ENCODE results near the gene EIF2S3. TPM values are rescaled to one million over a fixed set of nuclear protein-coding genes. Genes with fewer than 3 reads are reported as not detected.

The EIF2S3 gene
- total and polyA plus RNA-seq, 2 of the 13 experiments (the other 11 are each of a cell fraction or from before 2014, with no cell fraction given) = 61.0 to 183 TPM

DNA sequence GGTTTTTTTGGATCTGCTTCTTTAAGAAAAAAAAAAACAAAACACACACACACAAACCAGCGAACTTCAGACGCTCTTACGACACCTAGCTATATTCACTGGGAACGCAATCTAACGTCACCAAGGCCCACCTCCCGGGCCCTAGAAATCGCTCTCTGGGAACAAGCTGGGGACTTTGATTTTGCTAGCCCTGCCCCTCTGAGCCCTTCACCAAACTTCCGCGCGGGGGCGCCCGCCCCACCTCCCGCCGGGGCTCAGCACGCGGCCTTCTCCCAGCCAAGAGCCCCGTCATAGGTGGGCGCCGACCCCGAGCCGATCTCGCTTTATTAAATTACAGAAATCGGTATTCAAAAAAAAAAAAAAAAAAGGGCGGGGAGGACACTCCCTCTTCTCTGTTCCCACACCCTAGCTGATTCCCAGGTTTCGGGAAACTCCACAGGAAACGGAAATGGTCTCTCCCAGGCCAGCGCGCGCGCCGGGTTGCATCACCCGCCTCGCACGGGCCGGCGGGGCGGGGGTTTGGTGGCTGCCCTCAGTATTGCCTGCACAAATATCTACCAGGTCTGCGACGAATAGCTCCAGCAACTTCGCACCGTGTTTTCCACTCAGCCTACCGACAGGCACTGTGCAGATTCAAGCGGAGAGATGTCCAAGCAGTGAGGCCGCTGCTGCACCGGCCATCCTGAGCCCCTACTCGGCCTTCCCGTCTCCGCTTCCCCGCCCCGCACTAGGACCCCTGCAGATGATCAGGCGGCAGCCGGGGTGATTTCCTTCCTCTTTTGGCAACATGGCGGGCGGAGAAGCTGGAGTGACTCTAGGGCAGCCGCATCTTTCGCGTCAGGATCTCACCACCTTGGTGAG is at the start of gene EIF2S3 (continued):
- TF ChIP-seq ZNF646 (CRISPR knock-in tag; IDR thresholded peaks at IDR 0.05) (no peak), CENPBD1 (CRISPR knock-in tag; IDR thresholded peaks at IDR 0.05; ENCODE audit: borderline replicate concordance, low read depth) (no peak), U2AF1 (optimal IDR thresholded peaks at IDR 0.05; ENCODE audit: low read depth, low read length) (peak; percentile 46), PLSCR1 (CRISPR knock-in tag; IDR thresholded peaks at IDR 0.05; ENCODE audit: borderline replicate concordance) (no peak), TBX2 (CRISPR knock-in tag; IDR thresholded peaks at IDR 0.05; ENCODE audit: borderline replicate concordance) (peak; percentile 52; the same call in 1 of the 2 replicates)
- TF ChIP-seq, protein P1, sequence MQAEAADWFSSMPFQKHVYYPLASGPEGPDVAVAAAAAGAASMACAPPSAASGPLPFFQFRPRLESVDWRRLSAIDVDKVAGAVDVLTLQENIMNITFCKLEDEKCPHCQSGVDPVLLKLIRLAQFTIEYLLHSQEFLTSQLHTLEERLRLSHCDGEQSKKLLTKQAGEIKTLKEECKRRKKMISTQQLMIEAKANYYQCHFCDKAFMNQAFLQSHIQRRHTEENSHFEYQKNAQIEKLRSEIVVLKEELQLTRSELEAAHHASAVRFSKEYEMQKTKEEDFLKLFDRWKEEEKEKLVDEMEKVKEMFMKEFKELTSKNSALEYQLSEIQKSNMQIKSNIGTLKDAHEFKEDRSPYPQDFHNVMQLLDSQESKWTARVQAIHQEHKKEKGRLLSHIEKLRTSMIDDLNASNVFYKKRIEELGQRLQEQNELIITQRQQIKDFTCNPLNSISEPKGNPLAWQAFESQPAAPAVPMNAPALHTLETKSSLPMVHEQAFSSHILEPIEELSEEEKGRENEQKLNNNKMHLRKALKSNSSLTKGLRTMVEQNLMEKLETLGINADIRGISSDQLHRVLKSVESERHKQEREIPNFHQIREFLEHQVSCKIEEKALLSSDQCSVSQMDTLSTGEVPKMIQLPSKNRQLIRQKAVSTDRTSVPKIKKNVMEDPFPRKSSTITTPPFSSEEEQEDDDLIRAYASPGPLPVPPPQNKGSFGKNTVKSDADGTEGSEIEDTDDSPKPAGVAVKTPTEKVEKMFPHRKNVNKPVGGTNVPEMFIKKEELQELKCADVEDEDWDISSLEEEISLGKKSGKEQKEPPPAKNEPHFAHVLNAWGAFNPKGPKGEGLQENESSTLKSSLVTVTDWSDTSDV (CRISPR knock-in tag; IDR thresholded peaks at IDR 0.05) = no peak
